ENCODE results near the gene RNF212. TPM values are rescaled to one million over a fixed set of nuclear protein-coding genes. Genes with fewer than 3 reads are reported as not detected.

RNF212 gene
- total RNA-seq, 1 donor from 2014 or later = 6.9 TPM

GRCh38 chr4:1041936-1042330, 71.4 kb downstream of the RNF212 start:
- peaks cover 28% of the 10 kb centered on the region for H3K4me1 ChIP-seq
- H3K27ac ChIP-seq = no peak overlapping the region
- no peak for TF ChIP-seq CTCF (IDR thresholded peaks at IDR 0.05)
- no peak for ATAC-seq
- no peak for DNase-seq
- no peaks in the 10 kb centered on the region for H3K36me3 ChIP-seq
- no peak overlapping the region for H3K4me3 ChIP-seq
- intact Hi-C loops (cut with DNase I) = no loop called here
- no peaks in the 10 kb centered on the region for H3K9me3 ChIP-seq
- peaks cover 18% of the 10 kb centered on the region for H3K27me3 ChIP-seq

DNA sequence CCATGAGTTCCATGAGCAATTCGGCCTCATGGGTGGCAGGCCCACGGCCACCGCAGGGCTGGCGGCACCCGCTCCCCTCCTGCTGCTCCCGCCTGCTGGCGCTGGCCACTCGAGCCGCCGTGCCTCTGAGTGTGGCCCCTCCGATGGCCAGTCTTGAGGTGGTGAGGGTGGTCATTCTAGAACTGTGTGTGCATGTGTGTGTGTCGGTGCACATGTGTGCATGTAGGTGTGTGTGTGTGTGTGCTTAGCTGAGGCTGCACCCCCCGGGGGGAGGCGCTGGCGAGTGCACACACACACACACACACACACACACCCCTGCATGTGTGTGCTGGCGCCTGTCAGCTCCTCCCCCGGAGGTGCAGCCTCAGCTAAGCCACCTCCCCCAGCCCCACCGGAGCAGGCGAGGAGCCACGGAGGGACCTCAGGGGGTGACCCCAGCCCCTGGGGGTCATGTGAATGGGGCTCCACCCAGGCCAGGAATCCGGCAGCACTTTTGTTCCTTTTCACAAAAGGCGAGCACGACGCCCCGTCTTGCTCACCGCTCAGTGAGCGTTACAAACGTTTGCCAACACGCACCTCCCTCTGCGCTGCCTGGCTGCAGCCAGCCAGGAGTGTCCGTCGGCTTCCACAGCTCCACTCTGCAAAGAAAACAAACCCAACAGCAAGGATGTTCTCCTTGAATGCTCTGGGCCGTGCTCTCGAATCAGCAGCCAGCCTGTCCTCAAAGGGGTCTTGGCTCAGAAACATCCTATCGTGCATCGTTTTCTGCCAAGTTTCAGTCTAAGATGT, 72.0 kb downstream of the RNF212 start:
- H3K4me1 ChIP-seq = peaks cover 26% of the 10 kb centered on the region
- H3K4me3 ChIP-seq = no peak overlapping the region
- peak; percentile 2 for ATAC-seq
- H3K36me3 ChIP-seq = no peaks in the 10 kb centered on the region
- H3K27me3 ChIP-seq = peaks cover 18% of the 10 kb centered on the region
- H3K9me3 ChIP-seq = no peaks in the 10 kb centered on the region
- H3K27ac ChIP-seq = no peak overlapping the region
- DNase-seq = no peak
- TF ChIP-seq CTCF (IDR thresholded peaks at IDR 0.05) = no peak
- intact Hi-C loops (cut with DNase I) = no loop called here

- no peak overlapping the region for H3K27ac ChIP-seq
- no peaks in the 10 kb centered on the region for H3K36me3 ChIP-seq
- no peaks in the 10 kb centered on the region for H3K9me3 ChIP-seq
- H3K4me3 ChIP-seq = no peak overlapping the region
- no peak for TF ChIP-seq CTCF (IDR thresholded peaks at IDR 0.05)
- peaks cover 26% of the 10 kb centered on the region for H3K4me1 ChIP-seq
- peaks cover 18% of the 10 kb centered on the region for H3K27me3 ChIP-seq
- DNase-seq (no peak), ATAC-seq (no peak)
- intact Hi-C loops (cut with DNase I) = no loop called here
Observed at GRCh38 chr4:1040344-1041146, 72.8 kb downstream of the RNF212 start.

GRCh38 chr4:1039493-1040343, 73.6 kb downstream of the RNF212 start:
- Histone ChIP-seq H3K4me3 (no peak overlapping the region), H3K27me3 (peaks cover 14% of the 10 kb centered on the region), H3K36me3 (no peaks in the 10 kb centered on the region), H3K9me3 (no peaks in the 10 kb centered on the region), H3K27ac (peak overlapping the region; percentile 30), H3K4me1 (peaks cover 26% of the 10 kb centered on the region)
- intact Hi-C loops (cut with DNase I) = no loop called here
- ATAC-seq (peak; percentile 23), DNase-seq (no peak)
- no peak for TF ChIP-seq CTCF (IDR thresholded peaks at IDR 0.05)

- Histone ChIP-seq H3K4me1 (peaks cover 22% of the 10 kb centered on the region), H3K36me3 (no peaks in the 10 kb centered on the region), H3K9me3 (no peaks in the 10 kb centered on the region), H3K27me3 (peaks cover 7% of the 10 kb centered on the region), H3K27ac (no peak overlapping the region), H3K4me3 (no peak overlapping the region)
- DNase-seq (no peak), ATAC-seq (no peak)
- intact Hi-C loops (cut with DNase I) = no loop called here
- TF ChIP-seq CTCF (IDR thresholded peaks at IDR 0.05) = no peak
Observed at GRCh38 chr4:1038948-1039492, 74.3 kb downstream of the RNF212 start.

Data from upper lobe of right lung (tissue), 1 donor.